HG02943 (cell line): ENCODE data around the gene JARID2.

Experiments
- ATAC-seq: cut with Tn5 transposase; IDR thresholded peaks from one replicate; pipeline ENCODE4 v1.9.1; 2021; ENCODE audit warnings: mild to moderate bottlenecking, low read depth, moderate library complexity; ENCODE audit not compliant: unreplicated experiment

Gene JARID2

GRCh38 chr6:15429141-15430110 lies 183.6 kb downstream of the JARID2 start:
- ATAC-seq, result no peak

GRCh38 chr6:15430186-15430585 lies 184.3 kb downstream of the JARID2 start:
- no peak for ATAC-seq

DNA sequence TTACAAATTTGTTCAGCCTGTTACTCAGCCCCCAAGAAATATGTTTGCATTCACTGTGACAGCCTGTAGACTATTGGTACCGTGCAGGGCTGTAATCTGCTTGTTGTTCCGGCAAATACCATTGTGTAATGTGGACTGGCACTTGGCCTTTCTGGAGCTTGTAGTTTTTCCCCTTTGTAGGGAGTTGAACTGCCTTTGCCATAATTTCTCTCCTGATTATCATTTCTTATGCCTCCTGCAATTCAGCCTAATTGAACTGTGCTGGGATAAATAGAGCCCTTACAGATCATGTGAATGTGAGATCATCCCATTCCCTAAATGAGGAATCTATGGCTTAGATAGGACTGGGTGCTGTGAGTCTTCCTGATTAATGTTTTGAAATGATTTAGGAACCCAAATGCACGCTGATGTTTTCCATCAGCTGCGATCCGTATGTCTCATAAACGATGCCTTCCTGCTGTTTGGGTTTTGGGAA lies 185.1 kb downstream of the JARID2 start:
- ATAC-seq, result no peak

GRCh38 chr6:15431762-15432483 lies 186.1 kb downstream of the JARID2 start:
- no peak for ATAC-seq

GRCh38 chr6:15433511-15433861 lies 187.6 kb downstream of the JARID2 start:
- no peak for ATAC-seq

- ATAC-seq, result no peak
These were observed 188.4 kb downstream of the JARID2 start for GRCh38 chr6:15434263-15434662.

- no peak for ATAC-seq
These were observed 189.0 kb downstream of the JARID2 start for GRCh38 chr6:15434823-15435380.

- no peak for ATAC-seq
These were observed 189.6 kb downstream of the JARID2 start for GRCh38 chr6:15435468-15435867.

GRCh38 chr6:15436451-15436850 lies 190.6 kb downstream of the JARID2 start:
- ATAC-seq, result no peak

DNA sequence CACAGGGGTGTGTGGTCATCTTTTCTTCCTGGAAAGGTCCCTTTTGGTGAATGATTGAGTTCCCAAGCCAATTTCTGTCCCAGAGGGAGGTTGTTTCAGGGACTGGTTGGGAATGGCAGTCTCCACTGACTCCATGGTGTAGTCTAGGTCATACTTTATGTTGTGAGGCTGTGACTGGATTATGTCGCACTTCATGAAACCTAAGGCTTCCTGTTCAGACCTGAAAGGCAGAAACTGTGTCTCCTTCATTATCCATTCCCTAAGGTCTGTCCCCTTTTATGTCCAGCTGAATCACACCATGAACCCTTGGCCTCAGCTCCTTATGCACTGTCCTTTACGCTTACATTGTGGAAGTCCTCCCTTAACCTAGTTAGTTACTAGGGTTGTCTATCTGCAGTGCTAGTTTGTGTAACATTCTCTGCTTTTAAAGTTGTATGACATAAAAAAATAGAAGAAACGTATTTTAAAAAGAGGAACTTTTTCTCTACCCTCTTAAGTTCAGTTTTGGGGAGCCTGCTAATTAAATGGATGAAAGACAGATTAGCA lies 191.3 kb downstream of the JARID2 start:
- no peak for ATAC-seq

DNA sequence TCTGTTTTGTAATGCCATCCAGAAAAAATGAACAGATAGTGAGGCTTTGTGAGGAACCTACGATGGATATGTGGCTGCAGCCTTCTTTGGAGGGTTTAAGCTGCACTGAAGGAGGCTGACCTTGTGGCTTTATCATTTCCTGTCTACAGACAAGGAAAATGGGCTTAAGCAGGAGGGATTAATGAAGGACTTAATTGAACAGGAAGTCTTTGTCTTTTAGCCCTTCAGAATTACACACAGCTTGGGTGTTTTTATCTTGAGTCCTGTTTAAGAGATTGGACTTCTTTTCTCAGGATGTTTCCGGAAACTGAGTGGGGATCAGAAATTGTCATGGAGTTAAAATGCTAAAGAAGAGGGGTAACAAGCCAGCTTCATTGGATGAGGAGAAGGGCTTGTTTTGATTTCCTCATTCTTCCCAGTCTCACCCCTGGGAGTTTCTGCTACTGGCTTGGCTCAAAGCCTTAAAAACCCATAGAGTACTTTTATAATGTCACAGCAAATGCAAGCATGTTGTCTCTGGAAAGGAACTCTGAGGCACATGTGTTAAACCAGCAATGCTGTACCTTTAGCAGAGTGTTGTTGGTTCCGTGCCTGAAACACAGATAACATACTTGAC lies 193.6 kb downstream of the JARID2 start:
- no peak for ATAC-seq

- ATAC-seq, result no peak
These were observed 194.2 kb downstream of the JARID2 start for GRCh38 chr6:15440040-15440439.

GRCh38 chr6:15441215-15441868 lies 195.5 kb downstream of the JARID2 start:
- no peak for ATAC-seq

DNA sequence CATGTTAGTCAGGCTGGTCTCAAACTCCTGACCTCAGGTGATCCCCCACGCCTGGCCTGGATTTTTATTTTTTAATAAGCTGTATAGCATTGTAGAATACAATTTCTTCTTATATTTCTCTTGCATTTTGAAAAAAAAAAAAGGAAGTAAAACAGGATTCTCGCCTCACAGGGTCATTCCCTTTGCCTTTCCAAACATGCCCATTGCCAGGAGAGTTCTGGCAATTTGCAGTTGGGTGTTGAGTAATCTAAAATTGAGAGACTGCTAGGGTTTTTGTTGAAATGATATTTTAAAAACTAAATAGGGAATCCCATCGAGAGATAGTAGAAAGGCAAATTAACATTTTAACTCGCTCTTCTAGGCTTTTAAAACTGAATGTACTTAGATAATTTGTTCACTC lies 196.1 kb downstream of the JARID2 start:
- no peak for ATAC-seq

DNA sequence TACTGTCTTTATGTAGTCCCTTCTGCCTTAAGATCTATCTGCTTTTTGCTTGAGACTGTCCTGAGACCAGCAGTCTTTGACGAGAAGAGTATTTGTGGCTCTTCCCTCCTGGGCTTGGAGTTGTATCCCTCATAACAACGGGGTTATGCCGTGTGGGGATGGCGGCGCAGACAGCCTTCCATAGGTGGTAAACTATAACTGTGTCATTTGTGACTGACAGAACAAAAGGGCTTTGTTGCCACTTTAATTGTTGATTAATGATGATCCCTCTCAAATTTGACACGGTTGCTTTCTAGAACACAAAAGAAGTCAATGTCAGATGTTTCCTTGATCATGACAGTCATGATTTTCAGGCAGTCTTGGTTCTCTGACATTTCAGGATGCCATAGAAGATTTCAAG lies 196.6 kb downstream of the JARID2 start:
- ATAC-seq, result no peak

DNA sequence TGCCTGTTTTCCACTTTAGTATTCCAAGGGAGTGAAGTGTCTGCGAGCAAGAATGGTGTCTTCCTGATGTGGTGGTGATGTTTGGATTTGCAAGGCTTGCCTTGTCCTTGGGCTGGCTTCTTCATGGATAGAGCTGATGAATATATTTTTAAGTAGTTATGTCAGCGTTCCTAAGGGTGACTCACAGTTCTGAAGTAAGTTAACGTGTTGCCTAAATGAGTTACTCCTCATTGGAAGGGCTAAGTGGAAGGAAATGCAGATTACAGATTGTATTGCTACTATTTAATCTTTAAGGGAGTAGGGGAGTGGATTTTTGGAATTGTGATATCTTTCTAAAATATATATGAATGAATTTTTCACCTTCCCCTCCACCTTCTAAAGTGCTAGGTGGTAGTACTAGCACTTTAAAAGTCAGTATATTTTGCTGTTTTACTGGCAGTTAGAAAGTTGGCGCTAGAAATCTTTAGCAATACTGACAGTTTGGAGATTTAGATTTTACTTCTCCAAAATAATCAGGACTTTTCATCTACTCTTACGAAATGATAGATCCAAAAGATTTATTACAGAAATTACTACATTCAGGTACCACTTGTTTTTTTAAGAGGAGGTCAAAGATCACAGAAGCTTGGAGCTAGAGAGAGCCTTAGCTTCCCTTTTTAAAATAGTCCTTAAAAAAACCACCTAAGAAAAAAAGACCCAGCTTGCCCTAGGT lies 197.4 kb downstream of the JARID2 start:
- no peak for ATAC-seq

- ATAC-seq, result no peak
These were observed 198.3 kb downstream of the JARID2 start for GRCh38 chr6:15444081-15444731.

DNA sequence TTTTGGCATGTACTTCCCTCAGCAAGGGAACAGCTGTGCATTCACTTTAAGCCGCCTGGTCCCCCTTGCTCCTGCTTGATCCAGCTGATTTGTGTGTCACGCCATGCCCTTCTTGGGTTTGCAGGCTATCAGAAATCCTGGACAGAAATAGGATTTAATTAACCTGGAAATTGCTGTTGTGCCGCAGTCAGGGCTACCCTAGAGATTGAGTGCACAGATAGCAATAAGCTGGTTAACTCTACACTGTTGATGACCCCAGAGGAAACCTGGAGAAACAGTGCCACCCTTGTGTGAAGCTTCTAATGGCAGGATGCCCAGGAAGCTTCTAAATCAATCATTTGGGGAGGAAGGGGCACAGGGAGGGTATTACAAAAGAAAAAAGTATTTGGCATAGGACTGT lies 199.0 kb downstream of the JARID2 start:
- no peak for ATAC-seq
